HS-27A (cell line): ENCODE measurements around the gene SYT7.

Source experiments
- DNase-seq: peaks from one replicate; pipeline ENCODE4 v3.0.0-alpha.2; 2012; ENCODE audit warnings: low read depth, missing footprints

SYT7 gene

DNA sequence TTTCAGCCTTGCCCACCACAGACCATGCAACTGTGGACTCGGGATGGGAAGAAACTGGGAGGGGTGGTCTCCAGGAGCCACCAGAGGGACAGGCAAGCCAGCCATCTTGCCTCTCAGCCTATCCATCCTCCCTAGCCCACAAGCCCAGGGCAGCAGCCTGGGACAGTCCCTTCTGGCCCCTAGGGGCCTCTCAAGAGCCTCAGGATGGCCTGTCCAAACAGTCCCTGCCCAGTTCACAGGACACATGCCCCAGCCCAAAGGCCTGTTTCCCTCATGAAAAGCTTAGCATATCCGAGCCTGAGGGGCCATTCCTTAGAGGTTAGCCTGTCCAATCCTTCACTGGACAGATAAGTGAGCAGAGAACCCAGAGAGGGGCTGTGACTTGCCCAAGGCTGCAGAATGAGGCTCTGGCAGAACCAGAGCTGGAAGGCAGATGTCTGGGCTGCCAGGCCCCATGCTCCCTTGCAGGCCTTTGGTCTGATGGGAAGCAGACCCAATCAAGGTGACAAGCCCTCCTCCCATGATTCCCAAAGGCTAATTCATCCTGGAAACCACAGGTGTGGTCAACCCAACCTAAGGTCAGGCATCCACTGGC, 44.1 kb downstream of the SYT7 start:
- no peak for DNase-seq

DNA sequence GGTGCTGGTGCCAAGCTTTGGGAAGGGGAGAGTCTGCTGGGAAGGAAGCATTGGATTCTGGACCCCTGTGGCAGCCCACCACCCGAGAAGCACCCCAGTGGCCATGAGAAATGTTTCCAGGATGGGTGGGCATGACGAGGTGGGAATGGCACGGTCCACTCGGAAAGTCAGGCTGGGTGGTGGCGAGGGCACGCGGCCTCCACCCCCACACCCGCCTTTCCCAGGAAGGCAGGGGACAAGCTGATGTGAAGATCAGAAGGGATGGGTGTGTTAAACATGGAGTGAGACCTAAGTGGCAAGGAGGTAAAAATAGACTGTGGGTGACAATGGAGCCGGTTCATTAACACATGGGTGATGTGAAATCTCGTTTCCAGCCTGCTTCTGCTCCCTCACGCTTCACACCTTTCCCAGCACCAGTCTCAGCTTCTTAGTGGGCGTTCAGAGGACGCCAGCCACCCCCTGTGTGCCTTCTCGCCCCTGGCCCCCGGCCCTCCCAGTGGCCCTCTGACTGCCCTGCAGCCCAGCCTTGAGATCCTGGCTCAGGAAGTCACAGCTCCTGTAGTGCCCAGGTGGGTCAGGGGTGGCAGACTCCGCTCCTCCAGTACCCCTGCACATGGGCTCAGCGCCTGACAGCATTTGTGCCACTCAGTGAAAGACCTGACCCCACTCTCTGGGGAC, 44.7 kb downstream of the SYT7 start:
- no peak for DNase-seq

DNA sequence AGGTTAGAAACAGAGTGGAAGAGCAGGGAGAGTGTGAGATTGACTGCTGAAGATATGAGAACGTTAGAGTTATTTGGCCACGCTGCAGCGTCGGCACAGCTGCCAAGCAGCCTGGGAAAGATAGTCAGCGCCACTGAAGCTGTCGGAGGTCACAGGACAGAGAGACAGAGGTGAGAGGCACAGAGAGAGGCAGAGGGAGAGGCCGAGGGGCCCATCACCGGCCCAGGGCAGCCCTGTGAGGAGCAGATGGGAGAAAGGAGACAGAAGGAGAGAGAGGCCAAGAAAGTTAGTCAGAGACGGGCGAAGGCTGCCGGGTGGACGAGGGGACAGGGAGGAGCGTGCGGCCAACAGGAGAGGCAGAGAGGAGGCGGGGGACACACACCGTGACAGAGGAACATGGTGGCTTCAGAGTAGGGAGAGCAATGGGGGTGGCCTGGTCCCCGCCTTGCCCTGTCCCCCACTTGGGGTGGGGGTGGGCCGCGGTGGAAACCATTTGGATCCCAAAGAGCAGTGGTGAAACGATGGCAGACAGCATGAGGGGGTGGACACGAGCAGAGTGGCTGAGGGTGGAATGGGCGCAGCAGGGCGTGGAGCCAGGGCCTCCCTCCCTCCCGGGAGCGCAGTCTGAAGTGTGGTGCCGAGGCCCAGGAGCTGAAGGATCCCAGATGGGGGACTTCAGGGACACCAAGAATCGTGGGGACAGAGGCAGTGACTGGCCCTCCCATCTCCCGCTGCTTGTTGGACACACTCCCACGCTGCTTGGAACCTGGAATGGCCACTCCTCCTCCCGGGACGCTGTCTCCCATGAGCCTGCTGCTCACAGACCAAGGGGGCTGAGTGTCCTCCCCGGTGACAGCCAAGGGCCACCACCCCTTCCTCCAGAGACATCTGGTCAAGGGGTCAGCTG, 45.7 kb downstream of the SYT7 start:
- DNase-seq: no peak

DNA sequence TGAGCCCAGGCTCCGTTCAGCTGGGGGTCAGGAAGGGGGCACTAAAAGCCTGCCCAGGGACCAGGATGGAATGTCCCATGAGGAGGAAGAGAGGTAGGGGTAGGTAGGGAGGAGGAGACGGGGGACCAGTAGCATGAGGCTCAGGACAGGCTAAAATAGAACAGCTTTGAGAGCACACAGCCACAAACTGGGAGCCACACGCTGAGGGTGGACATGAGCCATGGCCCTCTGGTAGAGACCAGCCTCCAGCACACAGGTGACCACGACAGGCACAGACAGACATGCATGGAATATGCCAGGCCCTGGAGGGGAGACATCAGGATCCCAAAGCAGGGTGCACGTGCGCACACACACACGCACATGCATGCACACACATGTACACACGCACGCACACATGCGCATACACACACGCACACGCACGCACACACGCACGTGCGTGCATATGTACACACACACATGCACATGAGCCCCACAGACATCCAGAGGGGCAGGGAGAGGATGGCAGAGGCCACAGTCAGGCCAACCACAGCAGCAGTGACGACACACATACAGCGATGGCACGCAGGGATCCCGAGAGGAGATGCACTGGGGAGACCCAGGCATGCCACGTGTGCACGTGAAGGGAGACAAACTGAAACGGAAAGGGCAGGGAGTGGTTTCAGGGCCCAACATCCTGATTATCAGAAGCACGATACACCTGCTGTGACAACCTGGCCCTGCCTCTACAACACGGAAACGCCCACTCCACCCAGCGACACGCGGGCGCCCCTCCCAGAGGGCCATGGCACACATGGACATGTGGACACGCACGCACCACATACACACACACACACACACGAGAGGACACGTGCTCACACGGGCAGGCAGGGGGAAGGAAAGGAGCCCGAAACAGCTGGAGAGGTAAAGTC, 46.6 kb downstream of the SYT7 start:
- DNase-seq: no peak

DNA sequence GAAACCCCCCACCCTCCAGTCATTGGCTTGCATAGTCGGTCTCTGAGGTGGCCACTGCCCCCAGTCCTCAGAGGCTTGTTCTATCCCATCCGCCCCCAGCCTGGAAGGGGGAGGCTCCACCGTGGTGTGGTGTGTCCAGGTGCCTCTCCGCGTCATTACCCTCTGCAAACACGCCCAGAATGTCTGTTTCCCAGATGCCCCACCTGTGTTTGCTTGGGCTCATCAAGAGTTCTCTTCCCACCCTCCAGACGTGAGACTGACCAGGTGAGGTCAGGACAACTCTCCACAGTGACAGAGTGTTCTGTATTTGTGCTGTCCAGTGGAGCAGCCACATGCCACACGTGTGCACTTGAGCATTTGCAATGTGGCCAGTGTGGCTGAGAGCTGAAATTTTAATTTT, 47.5 kb downstream of the SYT7 start:
- DNase-seq: no peak

DNA sequence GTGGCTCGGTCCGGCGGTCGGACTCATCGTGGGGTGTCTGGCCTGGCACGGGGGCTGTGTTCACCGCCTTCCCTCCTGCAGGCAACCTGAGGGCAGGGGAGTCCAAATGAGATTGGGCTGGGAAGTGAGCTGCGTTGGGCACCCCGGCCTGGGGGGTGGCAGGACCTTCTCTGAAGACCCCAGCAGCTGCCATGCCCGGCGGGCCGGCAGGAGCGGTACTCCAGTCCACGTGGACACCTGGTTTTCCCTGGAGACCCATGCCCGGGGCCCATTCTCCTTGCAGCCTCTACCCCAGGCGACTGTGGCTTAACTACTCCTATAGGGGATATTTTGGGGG, 47.9 kb downstream of the SYT7 start:
- no peak for DNase-seq

DNA sequence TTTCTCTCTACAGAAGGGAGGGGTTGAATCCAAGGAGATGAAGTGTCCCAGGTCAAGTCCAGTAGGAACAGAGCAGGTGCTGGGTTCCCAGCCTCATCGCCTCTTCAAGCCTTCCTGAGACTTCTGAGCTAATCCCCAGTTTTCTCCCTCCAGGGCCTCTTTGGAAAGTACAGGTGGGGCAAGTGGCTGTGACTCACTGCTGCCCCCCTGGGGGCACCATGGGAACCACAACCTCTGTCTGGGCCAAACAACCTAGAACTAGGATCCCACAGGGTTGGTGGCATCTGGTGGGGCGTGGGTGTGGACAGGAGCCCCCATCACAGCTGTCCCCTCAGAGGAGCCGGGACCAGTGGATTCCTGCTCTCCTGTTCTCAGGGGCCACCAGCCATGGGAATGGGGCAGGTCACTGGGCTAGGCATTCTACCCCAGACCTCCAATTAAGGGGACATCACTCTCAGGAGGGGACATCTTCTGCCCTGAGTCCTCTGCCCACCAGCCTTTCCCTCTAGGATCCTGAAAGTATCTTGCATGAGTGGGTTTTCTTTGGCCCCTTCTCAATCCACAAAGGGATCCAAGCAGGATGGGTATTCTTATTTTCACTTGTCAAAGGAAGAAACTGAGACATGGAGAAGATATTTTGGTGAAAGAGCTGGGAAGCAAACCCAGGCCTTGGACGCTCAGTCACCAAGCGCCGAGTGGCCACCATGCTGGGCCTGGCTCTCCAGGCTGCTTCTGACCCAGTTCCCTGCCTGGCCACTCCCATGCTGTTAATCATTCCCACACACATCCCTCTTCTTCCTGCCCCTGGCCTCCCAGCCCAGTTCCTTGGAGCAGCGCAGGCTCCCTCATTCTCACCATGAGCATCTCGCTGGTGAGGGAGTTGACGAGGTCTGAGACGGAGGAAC, 48.5 kb downstream of the SYT7 start:
- DNase-seq: no peak

DNA sequence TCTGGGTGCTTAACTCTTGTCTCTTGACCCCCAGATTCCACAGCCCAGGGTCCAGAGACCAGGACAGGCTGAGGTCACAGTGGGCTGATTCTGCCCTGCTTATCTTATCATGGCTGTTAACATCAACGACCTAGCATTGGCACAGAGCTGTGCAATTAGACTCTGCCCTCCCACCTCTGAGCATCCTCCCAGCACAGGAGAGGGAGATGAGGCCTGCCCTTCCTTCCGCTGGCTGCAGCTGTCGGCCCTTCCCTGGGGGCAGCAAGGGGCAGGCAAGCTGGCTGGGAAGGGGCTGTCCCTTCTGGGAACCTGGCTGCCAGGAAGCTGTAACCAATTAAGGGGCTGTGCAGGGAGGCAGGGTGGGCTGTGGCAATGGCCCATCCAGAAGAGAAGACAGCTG, 49.8 kb downstream of the SYT7 start:
- DNase-seq: no peak

DNA sequence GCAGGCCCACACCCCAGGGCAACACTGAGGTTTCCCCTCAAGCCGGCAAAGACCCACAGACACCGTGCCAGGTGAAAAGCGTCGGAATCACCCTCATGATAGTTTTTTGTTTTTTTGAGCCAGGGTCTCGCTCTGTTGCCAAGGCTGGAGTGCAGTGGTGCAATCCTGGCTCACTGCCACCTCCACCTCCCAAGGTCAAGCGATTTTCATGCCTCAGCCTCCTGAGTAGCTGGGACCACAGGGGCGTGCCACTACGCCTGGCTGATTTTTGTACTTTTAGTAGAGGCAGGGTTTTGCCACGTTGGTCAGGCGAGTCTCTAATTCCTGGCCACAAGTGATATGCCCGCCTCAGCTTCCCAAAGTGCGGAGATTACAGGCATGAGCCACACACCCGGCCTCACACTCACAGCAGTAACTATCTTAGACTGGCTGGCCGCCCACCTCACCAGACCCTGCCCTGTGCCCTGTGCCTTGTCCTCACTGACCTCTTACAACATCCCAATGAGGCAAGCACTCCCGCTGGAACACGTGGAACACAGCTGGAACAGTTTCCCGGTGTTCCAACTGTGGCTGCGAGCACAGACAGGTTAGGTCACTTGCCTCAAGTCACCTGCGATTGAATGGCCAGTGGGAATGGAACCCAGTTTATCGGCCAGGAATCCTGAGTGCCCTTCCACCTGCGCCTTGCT, 51.2 kb downstream of the SYT7 start:
- no peak for DNase-seq

DNA sequence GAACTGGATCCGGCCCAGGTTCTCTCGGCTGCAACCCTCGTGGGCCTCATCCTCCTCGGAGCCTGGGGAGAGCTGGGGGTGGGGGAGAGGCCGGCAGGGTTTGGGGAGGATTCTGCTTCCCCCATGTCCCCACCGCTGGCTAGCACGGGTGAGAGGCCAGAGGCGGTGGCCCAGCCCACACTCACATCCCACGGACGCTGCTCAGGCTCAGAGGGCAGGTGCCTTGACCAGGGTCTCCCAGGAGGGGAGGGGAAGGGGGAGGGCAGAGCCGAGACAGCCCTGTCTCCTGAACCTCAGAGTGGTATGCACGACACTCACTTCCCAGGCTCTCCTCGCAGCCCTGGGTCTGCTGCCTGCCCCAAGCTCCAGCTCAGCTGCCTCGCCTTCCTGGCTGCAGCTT, 52.8 kb downstream of the SYT7 start:
- no peak for DNase-seq

DNA sequence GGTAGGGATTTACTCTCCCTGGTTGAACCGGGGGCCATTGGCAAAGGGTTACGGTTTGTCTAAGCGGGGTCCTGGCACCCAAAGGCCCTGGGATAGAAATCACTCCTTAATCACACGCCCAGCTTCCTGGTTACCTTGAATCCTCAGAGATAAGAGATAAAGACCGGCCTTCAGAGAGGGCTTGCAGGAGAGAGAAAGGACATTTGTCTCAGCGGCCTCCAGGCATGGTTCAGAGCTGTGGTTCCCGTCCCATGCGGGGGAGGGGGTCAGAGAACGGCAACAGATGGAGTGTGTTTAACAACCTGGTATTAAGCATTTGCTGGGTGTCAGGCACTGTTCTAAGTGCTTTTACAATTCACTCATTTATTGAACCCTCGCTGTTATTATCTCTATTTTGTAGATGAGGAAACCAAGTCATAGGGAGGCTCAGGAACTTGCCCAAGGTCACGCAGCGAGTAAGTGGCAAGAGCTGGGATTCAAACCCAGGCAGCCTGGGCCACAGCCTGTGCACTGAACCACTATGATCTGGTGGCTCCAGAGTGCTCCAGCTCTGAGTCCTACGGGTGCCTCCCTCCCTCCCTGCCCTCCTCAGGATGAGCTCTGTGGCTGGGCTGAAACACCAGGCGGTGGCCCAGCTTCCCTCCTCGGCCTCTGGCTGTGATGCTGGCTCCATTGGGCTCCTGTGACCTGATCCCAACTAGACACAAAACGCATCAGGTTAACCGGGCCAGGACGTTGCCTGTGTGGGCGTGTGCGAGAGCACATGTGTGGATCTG, 53.7 kb downstream of the SYT7 start:
- no peak for DNase-seq

DNA sequence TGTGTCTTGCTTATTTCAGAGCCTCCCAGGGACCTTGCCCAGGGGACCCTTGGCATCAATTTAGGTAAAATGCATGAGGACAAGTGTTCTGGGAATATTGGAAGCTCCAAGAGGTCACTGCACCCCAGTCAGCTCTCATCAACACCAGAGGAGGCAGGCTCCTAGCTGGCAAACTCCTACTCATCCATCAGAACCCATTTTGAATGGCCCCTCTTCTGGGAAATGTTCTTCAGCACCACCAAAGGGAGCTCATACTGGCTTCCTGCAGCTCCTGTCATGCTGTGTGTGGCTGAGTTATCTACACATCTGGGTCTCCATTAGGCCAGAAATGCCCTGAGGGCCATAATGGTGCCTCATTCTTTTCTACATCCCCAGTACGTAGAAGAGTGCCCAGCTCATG, 54.6 kb downstream of the SYT7 start:
- no peak for DNase-seq

DNA sequence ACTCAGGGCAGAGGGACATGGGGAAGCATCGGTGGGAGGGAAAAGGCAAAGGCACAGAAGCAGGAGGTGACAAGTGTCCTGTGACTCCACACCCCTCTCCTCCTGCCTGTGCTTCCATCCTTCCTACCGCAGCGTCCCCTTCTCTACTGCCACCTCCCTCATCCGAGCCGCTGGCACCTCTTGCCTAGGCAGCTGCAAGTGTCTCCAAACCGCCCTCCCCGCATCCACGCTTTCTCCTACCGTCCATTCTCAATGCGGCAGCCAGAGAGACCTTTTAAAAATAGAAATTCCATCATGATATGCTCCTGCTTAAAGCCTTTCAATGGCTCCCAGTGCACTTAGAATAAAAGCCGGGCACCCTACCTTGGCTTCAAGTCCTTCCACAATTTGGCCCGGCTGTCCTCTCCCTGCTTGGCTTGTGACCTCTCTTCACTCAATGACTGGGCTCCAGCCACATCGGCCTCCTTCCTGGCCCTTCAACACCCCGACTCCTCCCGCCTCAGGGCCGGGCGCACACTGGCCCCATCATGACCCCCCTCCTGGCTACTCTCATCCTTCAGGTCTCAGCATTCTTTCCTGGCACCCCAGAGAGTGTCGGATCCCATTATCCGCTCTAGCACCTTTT, 55.8 kb downstream of the SYT7 start:
- DNase-seq: no peak

DNA sequence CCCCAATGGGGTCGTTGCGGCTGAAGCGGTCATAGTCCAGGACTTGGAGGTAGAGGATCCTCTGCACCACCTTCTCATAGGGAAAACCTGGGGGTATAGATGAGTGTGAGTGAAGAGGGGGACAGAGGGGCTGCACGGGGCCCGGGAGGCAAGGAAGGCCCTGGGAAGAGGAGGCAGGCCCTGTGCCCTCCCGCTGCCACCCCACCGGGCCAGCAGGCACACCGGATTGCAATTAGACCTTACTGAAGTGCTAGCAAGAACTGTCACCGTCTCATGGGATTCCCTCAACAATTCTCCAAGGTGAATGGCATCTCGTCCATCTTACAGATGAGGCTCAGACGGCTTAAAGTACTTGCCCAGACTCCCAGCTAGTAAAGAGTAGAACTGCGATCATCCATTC, 56.4 kb downstream of the SYT7 start:
- DNase-seq: no peak

DNA sequence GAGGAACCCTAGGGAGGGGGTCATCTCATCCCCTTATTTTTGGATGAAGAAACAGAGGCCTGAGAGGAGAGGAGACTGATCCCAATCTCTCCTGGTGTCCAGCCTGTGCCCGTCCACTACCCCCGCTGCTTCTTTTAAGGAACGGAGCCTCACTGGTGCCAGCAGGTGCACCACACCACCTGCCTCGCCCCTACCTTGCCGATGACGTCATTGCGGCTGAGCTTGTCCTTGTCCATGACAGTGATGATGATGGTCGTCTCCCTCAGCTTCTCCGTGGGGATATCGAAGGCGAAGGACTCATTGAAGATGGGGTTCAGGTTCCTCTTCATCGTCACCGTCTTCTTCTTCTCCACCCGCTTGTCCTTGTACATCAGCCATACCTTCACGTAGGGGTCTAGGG, 58.0 kb downstream of the SYT7 start:
- no peak for DNase-seq

DNA sequence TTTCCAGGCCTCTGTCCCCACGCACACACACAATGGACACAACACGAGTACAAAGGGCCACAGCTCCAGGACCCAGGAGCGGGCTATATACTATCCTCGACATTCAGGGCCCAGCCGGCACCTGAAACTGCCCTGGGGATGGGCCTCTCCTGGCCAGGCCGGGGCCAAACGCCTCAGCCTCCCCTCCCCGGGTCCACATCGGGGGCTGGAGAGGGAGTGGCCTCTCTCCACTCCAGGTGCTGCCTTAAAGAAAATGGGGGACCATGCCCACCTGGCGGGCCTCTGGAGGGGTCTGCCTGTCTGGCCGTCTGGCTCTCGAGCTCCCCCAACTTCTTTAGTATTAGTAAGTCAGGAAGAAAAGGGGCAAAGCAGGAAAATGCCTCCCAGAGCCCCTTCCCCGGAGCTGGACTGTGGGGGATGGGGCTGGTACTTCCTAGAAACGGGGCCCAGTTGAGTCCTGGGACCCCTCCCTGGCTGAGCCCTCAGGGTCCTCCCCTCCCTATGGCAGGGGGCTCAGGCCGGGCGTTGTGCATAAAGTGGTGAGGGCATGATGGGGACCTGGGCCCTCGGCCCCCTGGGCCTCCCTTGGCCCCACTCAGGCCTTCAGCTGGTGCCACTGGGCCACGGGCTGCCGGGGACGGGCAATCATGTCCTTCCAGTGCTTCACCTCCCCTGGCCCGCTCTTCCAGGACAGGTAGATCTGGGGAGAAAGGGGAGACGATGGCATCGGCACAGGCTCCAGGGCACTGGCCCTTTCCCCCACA, 62.7 kb downstream of the SYT7 start:
- DNase-seq: no peak

DNA sequence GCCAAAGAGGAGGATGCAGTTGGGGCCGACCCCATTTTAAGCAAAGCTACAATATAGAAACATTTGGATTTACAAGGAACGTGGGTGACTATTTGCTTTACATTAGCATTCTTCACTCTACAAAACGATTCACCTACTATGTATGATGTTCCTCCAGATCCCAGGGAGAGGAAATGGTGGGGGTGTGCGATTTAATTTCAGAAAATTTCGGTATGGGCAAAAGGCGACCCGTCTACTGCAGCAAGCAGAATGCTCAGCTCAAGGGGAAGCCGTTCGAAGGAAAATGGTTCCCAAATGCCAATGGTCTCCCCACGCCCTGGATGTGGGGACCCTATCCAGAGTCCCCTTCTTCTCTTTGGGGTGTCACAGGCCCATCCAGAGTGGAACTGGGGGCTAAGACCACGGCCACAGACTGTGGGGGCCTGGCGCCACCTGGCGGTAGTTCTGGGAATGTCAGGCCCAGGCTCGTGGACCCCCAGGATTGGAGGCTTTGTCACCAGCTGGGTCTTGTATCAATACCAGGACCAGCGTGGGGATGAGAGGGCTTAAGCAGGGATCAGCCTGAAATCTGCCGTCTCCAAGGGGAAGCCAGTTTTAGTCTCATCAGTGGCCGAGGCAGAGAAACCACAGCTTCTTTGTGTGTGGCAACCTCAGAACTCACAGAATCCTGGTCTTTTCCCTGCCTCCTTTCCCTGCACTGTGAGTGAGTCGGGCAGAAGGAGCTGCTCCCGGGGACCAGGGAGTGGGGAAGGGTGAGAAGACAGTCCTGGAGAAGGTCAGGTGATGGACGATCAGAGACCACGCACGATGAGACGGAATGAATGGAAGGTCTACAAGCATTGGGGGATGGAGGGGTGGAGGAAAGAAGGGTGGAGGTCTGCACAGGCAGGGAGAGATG, 64.0 kb downstream of the SYT7 start:
- no peak for DNase-seq

DNA sequence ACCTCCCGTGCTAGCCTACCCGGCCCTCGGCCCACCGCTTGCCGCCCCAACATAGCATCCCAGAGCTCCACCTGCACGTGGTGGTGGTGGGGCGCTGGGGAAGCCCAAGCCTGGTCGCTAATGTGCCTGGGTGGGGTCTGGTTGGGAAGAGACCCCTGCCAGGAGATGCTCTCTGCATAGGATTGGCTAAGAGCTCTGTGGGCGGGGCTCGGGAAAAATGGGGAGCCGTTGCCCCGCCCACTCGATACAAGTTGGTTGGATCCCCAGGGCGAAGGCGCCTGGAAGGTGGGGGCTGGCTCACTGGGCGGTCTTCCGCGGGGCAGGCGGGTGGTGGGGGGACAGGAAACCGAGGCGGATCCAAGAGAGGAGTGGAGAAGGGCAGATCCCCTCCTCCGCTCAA, 64.7 kb downstream of the SYT7 start:
- DNase-seq: no peak
